ENCODE results near the gene GRAMD1B. TPM values are rescaled to one million over a fixed set of nuclear protein-coding genes. Genes with fewer than 3 reads are reported as not detected.

The GRAMD1B gene
- total RNA-seq, 1 donor from 2014 or later: 1.4 TPM

GRCh38 chr11:123628936-123629683 is 199.0 kb downstream of the GRAMD1B start:
- no peak for TF ChIP-seq CTCF (IDR thresholded peaks at IDR 0.05)
- H3K27ac ChIP-seq: no peak overlapping the region

GRCh38 chr11:123630126-123630608 is 200.1 kb downstream of the GRAMD1B start:
- H3K36me3 ChIP-seq: no peaks in the 10 kb centered on the region
- H3K4me1 ChIP-seq: no peaks in the 10 kb centered on the region
- no peak overlapping the region for H3K4me3 ChIP-seq
- H3K9me3 ChIP-seq: no peaks in the 10 kb centered on the region
- intact Hi-C loops (cut with DNase I): no loop called here
- no peaks in the 10 kb centered on the region for H3K27me3 ChIP-seq
- no peak for DNase-seq (ENCODE audit: low spot score in 2 of 2)
- H3K27ac ChIP-seq: no peak overlapping the region
- TF ChIP-seq CTCF (IDR thresholded peaks at IDR 0.05): no peak

More at GRCh38 chr11:123628936-123629683, 199.0 kb downstream of the GRAMD1B start:
- H3K4me1 ChIP-seq: no peaks in the 10 kb centered on the region
- H3K27me3 ChIP-seq: no peaks in the 10 kb centered on the region
- no peak overlapping the region for H3K4me3 ChIP-seq
- DNase-seq (ENCODE audit: low spot score in 2 of 2): no peak
- no peaks in the 10 kb centered on the region for H3K36me3 ChIP-seq
- intact Hi-C loops (cut with DNase I): no loop called here
- no peaks in the 10 kb centered on the region for H3K9me3 ChIP-seq

GRCh38 chr11:123640029-123640428 is 210.0 kb downstream of the GRAMD1B start:
- Histone ChIP-seq H3K9me3 (no peaks in the 10 kb centered on the region), H3K27ac (no peak overlapping the region), H3K4me1 (no peaks in the 10 kb centered on the region), H3K27me3 (no peaks in the 10 kb centered on the region), H3K4me3 (no peak overlapping the region), H3K36me3 (no peaks in the 10 kb centered on the region)
- TF ChIP-seq CTCF (IDR thresholded peaks at IDR 0.05): no peak
- intact Hi-C loops (cut with DNase I): no loop called here
- no peak for DNase-seq (ENCODE audit: low spot score in 2 of 2)

GRCh38 chr11:123640677-123641494 is 210.8 kb downstream of the GRAMD1B start:
- Histone ChIP-seq H3K4me1 (no peaks in the 10 kb centered on the region), H3K27ac (no peak overlapping the region), H3K9me3 (no peaks in the 10 kb centered on the region), H3K36me3 (no peaks in the 10 kb centered on the region), H3K4me3 (no peak overlapping the region), H3K27me3 (no peaks in the 10 kb centered on the region)
- DNase-seq (ENCODE audit: low spot score in 2 of 2): no peak
- intact Hi-C loops (cut with DNase I): no loop called here
- peak in 1 of 3 experiments; percentile 21 for TF ChIP-seq CTCF (IDR thresholded peaks at IDR 0.05)

- Histone ChIP-seq H3K9me3 (no peaks in the 10 kb centered on the region), H3K36me3 (no peaks in the 10 kb centered on the region), H3K27me3 (no peaks in the 10 kb centered on the region), H3K4me1 (no peaks in the 10 kb centered on the region), H3K4me3 (no peak overlapping the region), H3K27ac (no peak overlapping the region)
- intact Hi-C loops (cut with DNase I): no loop called here
- TF ChIP-seq CTCF (IDR thresholded peaks at IDR 0.05): no peak
- DNase-seq (ENCODE audit: low spot score in 2 of 2): no peak
Observed at GRCh38 chr11:123641495-123641840, 211.4 kb downstream of the GRAMD1B start.
